ENCODE measurements around the gene GLRA3. TPM values are rescaled to one million over a fixed set of nuclear protein-coding genes. Genes with fewer than 3 reads are reported as not detected.
"Not testable (repeated sequence)": the region's sequence is repeated elsewhere in the genome, so short reads cannot be mapped to it uniquely, and the experiment has no call there.

The GLRA3 gene
- total RNA-seq: not detected

DNA sequence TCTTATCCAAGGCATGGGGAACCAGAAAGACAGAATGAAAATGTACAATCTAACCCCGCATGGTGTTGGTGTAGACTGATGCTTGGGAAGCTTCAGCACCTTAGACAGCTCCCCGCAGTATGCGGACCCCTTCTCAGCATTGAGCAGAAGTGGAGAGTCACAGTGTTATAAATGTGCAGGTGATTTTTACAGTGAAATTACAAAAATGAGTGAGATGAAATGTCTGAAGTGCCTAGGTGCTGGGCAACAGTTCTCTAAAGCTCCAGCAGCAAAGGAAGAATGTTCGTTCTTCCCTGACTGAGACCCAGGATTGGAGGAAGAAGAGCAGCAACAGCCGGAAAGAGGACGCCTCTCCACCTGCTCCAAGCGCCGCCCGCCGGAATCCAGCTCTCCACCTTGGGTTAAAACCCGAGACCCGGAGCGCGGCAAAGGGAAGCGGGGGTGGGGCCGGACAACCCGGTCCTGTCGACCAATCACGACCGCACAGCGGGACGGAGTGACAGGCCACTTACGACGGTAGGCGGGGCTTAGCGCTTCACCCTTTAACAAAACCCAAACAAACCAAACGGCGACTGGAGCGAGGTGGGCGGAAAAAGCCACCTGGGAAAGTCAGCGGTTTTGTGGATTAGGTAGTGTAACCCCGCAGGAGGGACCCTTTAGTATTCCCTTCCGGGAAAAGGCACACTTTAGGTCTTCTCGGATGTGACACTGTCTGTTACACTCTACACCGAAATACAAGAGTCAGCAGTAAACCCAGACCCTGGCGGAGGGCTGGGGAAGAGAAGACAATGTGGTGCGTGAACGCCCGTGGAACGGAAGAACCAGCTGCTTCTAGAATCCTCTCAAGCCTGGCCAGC is at the start of gene GLRA3:
TSS of gene GLRA3 (minus strand) at position 403 of the 857 bp plus-strand sequence. CDS start 436 bp downstream, outside the sequence.
- CTCF ChIA-PET: no interaction called here
- Mint-ChIP-seq H3K9me3 (peaks cover 3% of the 10 kb centered on the region), H3K27me3 (peaks cover 10% of the 10 kb centered on the region), H3K36me3 (ENCODE audit: low read depth) (no peaks in the 10 kb centered on the region), H3K27ac (no peak within 1 kb of the TSS), H3K4me3 (no peak within 1 kb of the TSS), H3K4me1 (peaks cover 4% of the 10 kb centered on the region)
- POLR2A ChIA-PET: no interaction called here
- DNase-seq: peak; percentile 13

DNA sequence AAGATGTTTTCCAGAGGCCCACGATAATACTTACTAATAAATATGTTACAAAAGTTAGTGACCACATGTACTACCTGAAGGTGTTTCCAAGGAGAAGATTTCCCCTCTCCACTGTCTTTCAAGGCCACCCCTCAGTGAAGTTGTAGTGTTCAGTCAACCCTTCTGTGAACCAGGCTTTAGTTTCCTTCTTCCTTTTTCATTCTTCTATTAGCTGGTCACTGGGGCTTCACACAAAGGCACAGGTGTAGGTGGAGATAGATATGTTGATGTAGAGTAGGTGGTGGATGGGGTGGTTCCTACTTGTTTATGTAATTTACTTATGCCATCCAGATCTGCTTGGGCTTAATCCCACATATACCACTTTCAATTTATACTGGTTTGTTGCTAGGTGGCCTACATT is 45.9 kb upstream of the GLRA3 start:
- Mint-ChIP-seq H3K9me3 (no peaks in the 10 kb centered on the region), H3K4me1 (no peaks in the 10 kb centered on the region), H3K4me3 (no peak overlapping the region), H3K36me3 (ENCODE audit: low read depth) (no peaks in the 10 kb centered on the region), H3K27ac (no peak overlapping the region), H3K27me3 (no peaks in the 10 kb centered on the region)
- no peak for DNase-seq
- ChIA-PET CTCF (no interaction called here), POLR2A (no interaction called here)

DNA sequence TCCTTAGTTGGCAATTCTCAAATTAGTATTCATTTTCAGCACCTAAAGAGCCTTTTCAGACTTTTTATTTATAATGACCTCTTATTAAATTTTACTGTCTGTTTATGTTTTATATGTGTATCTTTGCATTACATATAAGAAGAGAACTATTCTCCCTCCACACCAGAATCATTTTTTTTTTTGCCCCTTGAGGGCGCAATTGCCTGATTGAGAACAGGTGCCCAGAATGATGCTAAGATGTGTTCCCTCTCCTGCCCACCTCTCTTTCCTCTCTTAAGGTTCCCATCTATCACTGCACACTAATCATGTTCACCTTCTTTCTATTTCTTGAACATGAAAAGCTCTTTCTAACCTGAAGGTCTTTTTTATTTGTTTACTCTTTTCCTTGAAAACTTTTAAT is 44.9 kb upstream of the GLRA3 start:
- CTCF ChIA-PET: no interaction called here
- Mint-ChIP-seq H3K27ac (no peak overlapping the region), H3K4me1 (no peaks in the 10 kb centered on the region), H3K27me3 (no peaks in the 10 kb centered on the region), H3K9me3 (no peaks in the 10 kb centered on the region), H3K4me3 (no peak overlapping the region), H3K36me3 (ENCODE audit: low read depth) (no peaks in the 10 kb centered on the region)
- POLR2A ChIA-PET: no interaction called here
- DNase-seq: no peak

DNA sequence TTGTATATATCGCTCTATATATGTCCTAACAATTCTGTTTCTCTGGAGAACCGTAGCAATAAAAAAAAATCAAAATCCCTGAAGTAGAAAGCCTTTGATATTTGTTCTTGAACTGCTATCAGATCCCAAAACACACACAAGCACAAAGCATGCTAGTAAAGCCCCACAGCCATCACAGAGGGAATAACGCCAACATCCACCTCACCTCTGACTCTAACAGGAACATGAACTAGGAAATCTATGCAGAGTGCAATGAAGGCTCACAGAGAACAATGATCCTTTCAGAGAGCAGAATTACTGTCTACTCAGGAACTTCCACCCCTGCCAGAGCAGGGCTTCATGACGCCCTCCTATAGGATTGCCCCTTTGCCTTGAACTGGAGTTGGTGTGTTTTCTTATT is 44.1 kb upstream of the GLRA3 start:
- H3K36me3 Mint-ChIP-seq (ENCODE audit: low read depth); H3K27me3 Mint-ChIP-seq; DNase-seq; POLR2A ChIA-PET; H3K9me3 Mint-ChIP-seq; H3K27ac Mint-ChIP-seq; H3K4me3 Mint-ChIP-seq; CTCF ChIA-PET; H3K4me1 Mint-ChIP-seq: not testable (repeated sequence)

DNA sequence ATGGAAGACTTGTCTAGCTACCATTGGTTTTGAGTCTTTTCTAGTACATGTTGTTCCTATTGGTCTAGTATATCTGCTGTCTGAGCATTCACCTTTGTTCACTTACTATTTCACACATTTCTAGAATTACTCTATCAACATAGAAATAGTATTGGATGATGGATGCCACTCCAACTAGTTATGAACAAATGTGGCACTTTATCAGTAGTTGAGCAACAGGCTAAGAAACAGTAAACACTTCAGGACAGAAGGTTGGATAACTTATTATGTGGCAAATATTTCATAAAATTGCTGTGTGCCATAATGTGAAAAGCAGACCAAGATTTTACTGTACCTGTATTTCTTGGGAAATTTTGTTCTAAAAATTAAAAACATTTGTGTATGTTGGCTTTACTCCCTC is 42.4 kb upstream of the GLRA3 start:
- Mint-ChIP-seq H3K9me3 (no peaks in the 10 kb centered on the region), H3K4me3 (no peak overlapping the region), H3K27me3 (no peaks in the 10 kb centered on the region), H3K4me1 (no peaks in the 10 kb centered on the region), H3K27ac (no peak overlapping the region), H3K36me3 (ENCODE audit: low read depth) (no peaks in the 10 kb centered on the region)
- DNase-seq: no peak
- ChIA-PET POLR2A (no interaction called here), CTCF (no interaction called here)

DNA sequence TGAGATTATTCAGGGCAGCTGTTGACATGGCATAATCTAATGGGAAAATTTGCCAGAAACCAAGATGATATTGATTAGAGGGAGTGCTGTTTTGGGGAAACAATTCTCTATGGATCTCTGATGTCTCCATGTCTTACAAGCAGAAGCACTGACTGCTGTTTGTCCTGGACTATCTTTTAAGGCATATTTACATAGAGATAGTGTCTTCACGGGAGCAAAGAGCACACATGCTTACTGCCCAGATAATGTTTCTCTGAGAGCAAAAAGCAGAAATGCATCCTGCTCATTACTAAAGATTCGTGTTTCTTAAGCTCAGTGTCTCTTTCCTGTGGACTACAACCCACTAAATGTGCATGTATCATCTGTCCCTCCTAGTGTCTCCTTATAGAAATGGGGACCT is 41.3 kb upstream of the GLRA3 start:
- CTCF ChIA-PET: no interaction called here
- no peaks in the 10 kb centered on the region for H3K36me3 Mint-ChIP-seq (ENCODE audit: low read depth)

DNA sequence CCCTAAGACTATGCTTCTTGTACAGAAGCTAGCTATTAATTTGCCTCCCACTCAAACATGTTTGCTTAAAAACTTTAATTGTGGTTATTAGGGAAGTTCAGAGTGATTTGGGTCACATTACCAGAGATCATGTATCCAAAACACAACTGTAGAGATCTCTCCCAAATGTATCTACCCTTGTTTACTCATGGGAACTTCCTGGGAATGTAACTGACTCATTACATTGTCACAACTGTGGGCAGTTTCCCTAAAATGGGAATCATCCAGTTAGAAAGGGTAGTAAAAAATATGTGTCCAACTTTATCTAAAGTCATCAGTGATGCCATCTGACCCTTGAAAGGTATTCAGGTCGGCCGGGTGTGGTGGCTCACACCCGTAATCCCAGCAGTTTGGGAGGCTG is 40.3 kb upstream of the GLRA3 start:
- POLR2A ChIA-PET: no interaction called here
- no peaks in the 10 kb centered on the region for H3K36me3 Mint-ChIP-seq (ENCODE audit: low read depth)
- CTCF ChIA-PET: no interaction called here

More for the DNA sequence above, 41.3 kb upstream of the GLRA3 start:
- DNase-seq: no peak
- POLR2A ChIA-PET: no interaction called here
- H3K4me3 Mint-ChIP-seq: no peak overlapping the region
- H3K27ac Mint-ChIP-seq: no peak overlapping the region
- H3K27me3 Mint-ChIP-seq: no peaks in the 10 kb centered on the region
- no peaks in the 10 kb centered on the region for H3K4me1 Mint-ChIP-seq
- H3K9me3 Mint-ChIP-seq: no peaks in the 10 kb centered on the region

DNA sequence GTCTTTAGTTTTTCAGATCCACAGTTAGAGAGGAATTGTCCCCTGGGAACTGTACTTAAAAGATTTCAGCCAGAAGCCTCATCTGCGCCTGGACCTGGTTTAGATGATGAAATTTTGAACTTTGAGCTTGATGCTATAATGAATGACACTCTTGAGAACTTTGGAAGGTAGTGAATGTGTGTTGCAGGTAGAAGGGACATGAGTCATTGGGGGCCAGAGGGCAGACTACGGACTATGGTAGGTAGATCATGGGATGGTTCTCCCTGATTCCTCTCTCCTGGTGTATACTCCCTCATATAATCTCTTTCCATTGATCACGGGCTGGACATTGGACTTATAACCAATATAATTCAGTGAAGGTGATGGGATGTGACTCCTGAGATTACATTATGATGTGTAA is 38.9 kb upstream of the GLRA3 start:
- Mint-ChIP-seq H3K4me1 (no peaks in the 10 kb centered on the region), H3K4me3 (no peak overlapping the region), H3K9me3 (no peaks in the 10 kb centered on the region), H3K27ac (no peak overlapping the region), H3K27me3 (no peaks in the 10 kb centered on the region), H3K36me3 (ENCODE audit: low read depth) (no peaks in the 10 kb centered on the region)
- DNase-seq: no peak
- CTCF ChIA-PET: no interaction called here
- POLR2A ChIA-PET: no interaction called here

More for the DNA sequence above, 40.3 kb upstream of the GLRA3 start:
- Mint-ChIP-seq H3K4me3 (no peak overlapping the region), H3K9me3 (no peaks in the 10 kb centered on the region), H3K27me3 (no peaks in the 10 kb centered on the region), H3K27ac (no peak overlapping the region), H3K4me1 (no peaks in the 10 kb centered on the region)
- DNase-seq: no peak

DNA sequence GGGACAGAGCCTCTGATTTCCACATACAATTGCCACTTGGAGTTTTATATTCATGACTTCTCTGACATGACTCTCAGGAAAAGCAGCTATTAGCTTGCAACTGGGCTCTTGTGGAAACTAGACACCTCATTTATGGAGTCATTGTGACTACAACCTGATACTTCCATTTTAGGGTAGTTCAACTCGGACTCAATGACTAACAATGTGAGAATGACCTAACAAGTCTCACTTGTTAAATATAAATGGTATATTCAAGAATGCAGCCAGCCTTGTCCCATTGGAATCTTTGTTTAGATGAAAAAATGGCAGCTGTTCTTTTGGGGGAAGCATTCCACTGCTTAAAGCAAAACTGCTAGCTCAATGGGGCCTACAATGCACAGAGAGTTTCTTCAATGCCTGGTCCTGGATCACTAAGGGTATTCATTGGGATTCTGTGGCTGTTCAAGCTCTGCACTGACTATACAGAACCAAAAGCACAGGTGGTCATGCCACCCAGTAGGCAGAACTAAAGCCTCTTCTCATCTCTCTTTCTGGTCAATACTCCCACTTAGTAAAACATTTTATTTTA is 36.5 kb upstream of the GLRA3 start:
- ChIA-PET CTCF (no interaction called here), POLR2A (no interaction called here)
- Mint-ChIP-seq H3K4me1 (no peaks in the 10 kb centered on the region), H3K27me3 (no peaks in the 10 kb centered on the region), H3K4me3 (no peak overlapping the region), H3K27ac (no peak overlapping the region), H3K9me3 (no peaks in the 10 kb centered on the region), H3K36me3 (ENCODE audit: low read depth) (no peaks in the 10 kb centered on the region)
- no peak for DNase-seq

DNA sequence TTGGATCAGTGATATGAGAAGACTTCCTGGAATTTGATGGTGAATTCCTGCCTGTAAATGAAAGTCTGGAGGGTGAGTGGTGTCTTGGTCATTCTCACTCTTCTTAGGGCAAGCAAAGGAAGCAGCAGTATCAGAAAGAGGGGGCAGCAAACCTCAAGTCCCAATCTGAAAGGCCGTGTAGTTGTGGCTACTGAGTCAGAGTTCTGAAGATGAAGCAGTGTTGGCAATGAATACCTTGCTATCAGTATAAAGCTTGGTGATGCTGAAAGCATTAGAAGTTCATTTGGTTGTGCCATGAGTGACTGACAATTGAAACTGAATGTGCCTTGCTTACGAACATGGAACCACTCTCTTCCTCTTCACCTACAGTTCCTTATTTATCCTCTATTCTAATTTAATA is 35.0 kb upstream of the GLRA3 start:
- no peaks in the 10 kb centered on the region for H3K9me3 Mint-ChIP-seq
- H3K4me3 Mint-ChIP-seq: no peak overlapping the region
- CTCF ChIA-PET: no interaction called here
- H3K4me1 Mint-ChIP-seq: no peaks in the 10 kb centered on the region
- no peaks in the 10 kb centered on the region for H3K27me3 Mint-ChIP-seq
- POLR2A ChIA-PET: no interaction called here
- H3K36me3 Mint-ChIP-seq (ENCODE audit: low read depth): no peaks in the 10 kb centered on the region
- no peak overlapping the region for H3K27ac Mint-ChIP-seq
- no peak for DNase-seq

DNA sequence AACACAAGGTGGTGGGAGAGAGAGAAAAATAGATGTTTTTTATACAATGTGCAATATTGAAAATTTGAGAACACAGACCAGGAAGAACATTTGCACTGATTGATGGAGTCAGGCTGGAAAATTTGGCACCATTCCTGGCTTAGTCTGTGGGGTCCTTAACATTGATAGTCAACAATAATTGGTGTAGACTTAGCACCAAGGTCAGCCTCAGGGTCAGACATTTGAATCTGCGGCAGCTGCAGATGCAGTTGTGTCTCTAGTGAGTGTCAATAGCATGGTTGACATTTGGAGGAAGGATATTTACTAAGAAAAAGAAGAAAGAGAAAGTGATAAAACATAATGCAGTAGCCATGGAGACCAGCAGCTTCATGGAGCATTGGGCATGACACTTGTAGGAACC is 31.5 kb upstream of the GLRA3 start:
- H3K9me3 Mint-ChIP-seq: no peaks in the 10 kb centered on the region
- no peaks in the 10 kb centered on the region for H3K36me3 Mint-ChIP-seq (ENCODE audit: low read depth)
- CTCF ChIA-PET: no interaction called here
- no peak for DNase-seq
- POLR2A ChIA-PET: no interaction called here
- H3K27me3 Mint-ChIP-seq: no peaks in the 10 kb centered on the region
- H3K4me3 Mint-ChIP-seq: no peak overlapping the region
- no peaks in the 10 kb centered on the region for H3K4me1 Mint-ChIP-seq
- H3K27ac Mint-ChIP-seq: no peak overlapping the region

DNA sequence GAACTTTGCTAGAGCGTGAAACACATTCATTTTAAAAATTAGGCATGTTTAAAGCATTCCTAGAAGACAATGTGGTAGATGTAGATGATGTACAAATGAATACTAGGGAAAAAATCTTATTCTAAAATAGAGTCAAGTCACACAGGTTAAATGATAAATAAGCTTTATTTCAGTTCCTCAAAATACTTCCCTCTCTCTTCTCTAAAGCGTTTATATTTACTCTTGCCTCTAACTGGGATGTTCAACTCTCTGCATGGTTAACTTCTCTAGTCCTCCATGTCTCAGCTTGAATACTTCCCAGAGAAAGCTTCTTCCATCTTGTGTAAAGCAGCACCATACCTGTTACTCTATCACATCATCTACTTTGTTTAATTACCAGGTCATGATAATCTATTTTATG is 30.9 kb upstream of the GLRA3 start:
- Mint-ChIP-seq H3K36me3 (ENCODE audit: low read depth) (no peaks in the 10 kb centered on the region), H3K4me1 (no peaks in the 10 kb centered on the region), H3K9me3 (no peaks in the 10 kb centered on the region), H3K27me3 (no peaks in the 10 kb centered on the region), H3K27ac (no peak overlapping the region), H3K4me3 (no peak overlapping the region)
- DNase-seq: no peak
- ChIA-PET POLR2A (no interaction called here), CTCF (no interaction called here)

DNA sequence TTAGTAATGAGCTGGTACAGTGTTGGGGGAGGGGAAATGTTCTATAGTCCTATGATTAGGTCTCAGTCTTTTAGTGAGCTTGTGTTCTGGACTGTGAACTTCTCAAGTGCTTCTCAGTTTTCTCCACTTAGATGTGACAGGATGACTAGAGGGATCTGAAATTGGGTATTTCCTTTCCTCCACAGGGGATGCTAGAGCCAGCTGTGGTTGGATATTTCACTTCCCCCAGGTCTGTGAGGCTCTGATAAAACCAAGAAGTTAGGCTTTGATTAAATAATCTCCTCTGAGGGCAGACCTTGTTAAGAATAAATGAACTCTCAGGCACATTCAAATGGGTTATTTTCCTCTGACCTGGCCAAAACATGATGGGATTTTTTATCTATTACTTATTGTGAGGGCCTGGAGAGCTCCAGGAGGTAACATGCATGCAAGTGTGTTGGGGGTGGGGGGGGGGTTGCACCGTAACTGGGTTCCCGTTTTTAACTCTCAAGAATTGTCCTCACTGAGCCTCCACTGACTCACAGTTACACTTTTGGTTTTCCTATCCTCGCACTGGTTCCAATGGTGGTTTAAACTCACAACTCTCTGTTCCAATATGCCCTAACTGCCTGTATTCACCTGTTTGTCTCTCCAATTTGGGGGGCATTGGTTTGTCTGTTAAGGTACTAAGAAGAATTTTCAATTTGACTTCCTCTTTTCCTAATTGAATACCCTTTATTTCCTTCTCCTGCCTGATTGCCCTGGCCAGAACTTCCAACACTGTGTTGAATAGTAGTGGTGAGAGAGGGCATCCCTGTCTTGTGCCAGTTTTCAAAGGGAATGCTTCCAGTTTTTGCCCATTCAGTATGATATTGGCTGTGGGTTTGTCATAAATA is 28.1 kb upstream of the GLRA3 start:
- CTCF ChIA-PET: interaction anchor here (0.6 kb wide), 1 partner anchor 567 kb away, joined by 3 read pairs; no protein-coding TSS in a partner anchor
- POLR2A ChIA-PET: no interaction called here
- Mint-ChIP-seq H3K27me3 (no peaks in the 10 kb centered on the region), H3K36me3 (ENCODE audit: low read depth) (no peaks in the 10 kb centered on the region), H3K4me3 (no peak overlapping the region), H3K27ac (no peak overlapping the region), H3K4me1 (no peaks in the 10 kb centered on the region), H3K9me3 (no peaks in the 10 kb centered on the region)
- no peak for DNase-seq

Data from activated CD4-positive, alpha-beta T cell treated with anti-CD3 and anti-CD28 coated beads, Interleukin-2, amount 10 ng/mL, durations not matched to agents 7 days and 5 days (primary cell).